SH-SY5Y (cell line): Measurements from ENCODE around the gene XAB2.

Experiments
- GATA2 ChIP-seq: IDR thresholded peaks from 2 replicates; pipeline ENCODE4 v1.6.1; 2011; ENCODE audit warnings: mild to moderate bottlenecking, low read depth, low read length
- GATA3 ChIP-seq: IDR thresholded peaks from 2 replicates; pipeline ENCODE4 v1.6.1; 2011; ENCODE audit warnings: low read depth, mild to moderate bottlenecking, low read length, moderate library complexity

DNA sequence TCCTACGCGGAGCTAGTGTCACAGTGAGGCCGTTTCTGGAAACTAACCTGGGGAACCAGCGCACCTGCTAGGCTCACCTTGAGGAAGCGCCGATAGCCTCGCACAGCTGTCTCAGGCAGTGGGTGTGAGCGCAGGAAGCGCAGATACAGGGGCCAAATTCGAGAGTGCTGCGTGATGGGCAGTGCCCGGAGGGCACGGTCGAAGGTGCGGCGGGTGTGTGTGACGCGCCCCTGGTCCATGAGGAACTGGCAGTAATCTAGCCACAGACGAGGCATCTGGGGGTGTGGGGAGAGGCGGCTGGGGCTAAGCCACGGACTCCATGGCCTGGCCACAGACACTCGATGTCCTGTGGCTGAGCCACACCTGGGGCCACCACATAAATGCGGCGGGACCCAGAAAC is 2.2 kb downstream of the XAB2 start:
- TF ChIP-seq GATA2 = no peak
- no peak for TF ChIP-seq GATA3
